Muscle of leg (tissue), 11 donors: Measurements from ENCODE around the gene SACM1L. TPM values are rescaled to one million over a fixed set of nuclear protein-coding genes. Genes with fewer than 3 reads are reported as not detected.

ENCODE experiments used
- DNase-seq: peaks from one replicate; pipeline ENCODE4 v3.0.0; 2013
- H3K27ac ChIP-seq: one replicate; pipeline ENCODE4 v1.5.1; 2013; ENCODE audit warnings: mild to moderate bottlenecking, low read length, control low read depth
- H3K27me3 ChIP-seq: one replicate; pipeline ENCODE4 v1.6.1; 2013; ENCODE audit warnings: low read length; ENCODE audit not compliant: control insufficient read depth, insufficient read depth
- H3K36me3 ChIP-seq: one replicate; pipeline ENCODE4 v1.6.1; 2013; ENCODE audit warnings: low read length; ENCODE audit not compliant: control insufficient read depth, insufficient read depth
- H3K4me1 ChIP-seq: one replicate; pipeline ENCODE4 v1.6.1; 2013; ENCODE audit warnings: low read length; ENCODE audit not compliant: control insufficient read depth, insufficient read depth
- H3K4me3 ChIP-seq: one replicate; pipeline ENCODE4 v1.5.1; 2013; ENCODE audit warnings: low read length, control low read depth
- H3K9me3 ChIP-seq: replicated peaks from 2 replicates; pipeline ENCODE4 v1.6.1; 2013; ENCODE audit warnings: low read depth, low read length; ENCODE audit not compliant: control insufficient read depth
- WGBS: methylation state at CpG from one replicate; pipeline ENCODE4 v1.1.5; 2013; ENCODE audit warnings: missing lambda C conversion rate; ENCODE audit not compliant: insufficient coverage; 5-methylcytosine and 5-hydroxymethylcytosine counted together
- polyA plus RNA-seq, 8 donors: library from polyadenylated mRNA; unstranded; fragments of 120-200 nt; gene quantifications; one replicate each; pipeline versions ENCODE4 v1.2.1 to v1.2.3, GENCODE V29; 2013; ENCODE audit warnings: inconsistent platforms in 1 of 8, low replicate concordance in 1 of 8; ENCODE audit not compliant: insufficient read length in 8 of 8, insufficient read depth in 1 of 8
- total RNA-seq: library from RNA; stranded (reverse); fragments of 120-200 nt; gene quantifications from one replicate; pipeline ENCODE4 v1.2.4, GENCODE V29; 2013

Gene SACM1L
- total and polyA plus RNA-seq, 9 donors, result 24.4 to 32.5 (median 26.7) TPM

DNA sequence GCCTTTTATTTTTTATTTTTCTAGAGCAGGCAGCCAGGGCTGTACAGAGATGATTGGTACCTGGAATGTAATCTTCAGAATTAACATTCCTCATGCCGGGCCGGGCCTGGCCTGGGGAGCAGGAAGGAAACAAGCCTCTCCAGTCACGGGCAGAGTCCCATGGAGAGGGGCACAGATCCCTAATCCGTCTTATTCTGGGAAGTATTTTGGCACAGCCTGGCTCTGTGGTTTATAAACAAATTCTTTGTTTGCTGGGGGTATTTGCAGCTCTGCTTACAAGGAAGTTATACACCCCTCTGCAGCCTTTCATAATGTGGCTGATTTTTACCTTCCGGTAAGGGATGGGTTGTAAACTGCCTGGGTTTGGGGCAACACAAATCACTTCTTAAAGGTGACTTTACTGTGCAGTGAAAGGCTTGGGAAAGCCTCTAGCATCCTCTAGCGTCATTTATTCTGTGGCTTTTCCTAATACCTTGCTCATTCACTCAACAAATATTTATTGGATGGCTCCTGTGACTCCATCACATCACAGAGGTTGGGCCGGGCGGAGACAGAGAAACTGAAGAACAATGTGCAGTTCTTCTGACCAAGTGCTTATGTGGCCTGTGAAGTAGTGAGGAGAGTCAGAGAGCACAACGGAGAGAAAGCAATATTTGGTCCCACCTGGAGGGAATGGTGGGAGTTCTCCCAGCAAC, 104.4 kb downstream of the SACM1L start:
- no peaks in the 10 kb centered on the region for H3K9me3 ChIP-seq
- no peaks in the 10 kb centered on the region for H3K36me3 ChIP-seq
- H3K4me3 ChIP-seq, result no peak overlapping the region
- H3K27ac ChIP-seq, result no peak overlapping the region
- peaks cover 11% of the 10 kb centered on the region for H3K4me1 ChIP-seq
- H3K27me3 ChIP-seq, result peaks cover 59% of the 10 kb centered on the region
- DNase-seq, result no peak
- WGBS, result 46% methylated on average over 4 of the region's 9 CpGs

- H3K27ac ChIP-seq, result no peak overlapping the region
- no peaks in the 10 kb centered on the region for H3K9me3 ChIP-seq
- H3K27me3 ChIP-seq, result peaks cover 62% of the 10 kb centered on the region
- WGBS, result 91% methylated on average over 5 of the region's 5 CpGs
- H3K4me1 ChIP-seq, result peaks cover 11% of the 10 kb centered on the region
- H3K4me3 ChIP-seq, result no peak overlapping the region
- no peak for DNase-seq
- no peaks in the 10 kb centered on the region for H3K36me3 ChIP-seq
These were observed 105.0 kb downstream of the SACM1L start for GRCh38 chr3:45794177-45794560.

- peaks cover 11% of the 10 kb centered on the region for H3K4me1 ChIP-seq
- no peaks in the 10 kb centered on the region for H3K36me3 ChIP-seq
- H3K27ac ChIP-seq, result no peak overlapping the region
- no peaks in the 10 kb centered on the region for H3K9me3 ChIP-seq
- no peak for DNase-seq
- WGBS, result no CpG with 5 or more reads among the region's 1 CpG
- no peak overlapping the region for H3K4me3 ChIP-seq
- H3K27me3 ChIP-seq, result peaks cover 67% of the 10 kb centered on the region
These were observed 105.5 kb downstream of the SACM1L start for GRCh38 chr3:45794660-45795059.

Other genes with a start within 250 kb of the SACM1L start
- gene LIMD1, start 94.6 kb upstream of the SACM1L start, total RNA-seq, result 21.6 TPM
- gene LIMD1, start 94.6 kb upstream of the SACM1L start, polyA plus RNA-seq, result 10 to 100 TPM; 18.8 to 30.1 (median 23.4) TPM
- gene SLC6A20, start 107.1 kb downstream of the SACM1L start, total RNA-seq, result 0.09 TPM
- gene SLC6A20, start 107.1 kb downstream of the SACM1L start, polyA plus RNA-seq, result 1 to 10 TPM in 1 of 8 donors, under 1 TPM in 7; 0.13 to 8.4 (median 0.33) TPM
- 15.6 TPM for gene LZTFL1, start 152.7 kb downstream of the SACM1L start, total RNA-seq
- 10 to 100 TPM; 13.3 to 19.9 (median 15.8) TPM for gene LZTFL1, start 152.7 kb downstream of the SACM1L start, polyA plus RNA-seq
- gene CCR9, start 197.1 kb downstream of the SACM1L start, total RNA-seq, result 0.09 TPM
- not detected for gene CCR9, start 197.1 kb downstream of the SACM1L start, polyA plus RNA-seq